Measurements from ENCODE around the gene PXK.

- peak; percentile 83 for TF ChIP-seq CTCF (conservative IDR thresholded peaks at IDR 0.05; ENCODE audit: low read length)
- TF ChIP-seq EZH2phosphoT487 (IDR thresholded peaks at IDR 0.05; ENCODE audit: borderline replicate concordance): no peak
Measured at GRCh38 chr3:58305882-58306711, 26.6 kb upstream of the PXK start, which contains the start of the genes HTD2 and RPP14.

Measured in Loucy (cell line).